ENCODE results near the gene NPPC. TPM values are rescaled to one million over a fixed set of nuclear protein-coding genes. Genes with fewer than 3 reads are reported as not detected.

The NPPC gene
- polyA plus RNA-seq, 6 donors from 2014 or later: not detected

- no peak for ATAC-seq (ENCODE audit: low read depth in 2 of 2)
- H3K36me3 Mint-ChIP-seq: no peaks in the 10 kb centered on the region
- peaks cover 4 to 16% (median 7%) of the 10 kb centered on the region in 3 donors for H3K4me1 Mint-ChIP-seq
- H3K4me3 Mint-ChIP-seq: peak overlapping the region in 1 of 8 donors; percentile 61
- peaks cover 0 to 5% (median 0%) of the 10 kb centered on the region in 3 donors for H3K27me3 Mint-ChIP-seq
- no peak for DNase-seq
- no peaks in the 10 kb centered on the region for H3K9me3 Mint-ChIP-seq
- no peak overlapping the region for H3K27ac Mint-ChIP-seq
These were observed 17.6 kb downstream of the NPPC start for GRCh38 chr2:231908584-231908983.

GRCh38 chr2:231907765-231908164 is 18.4 kb downstream of the NPPC start:
- Mint-ChIP-seq H3K9me3 (no peaks in the 10 kb centered on the region), H3K4me3 (no peak overlapping the region), H3K4me1 (peaks cover 4 to 16% (median 7%) of the 10 kb centered on the region in 3 donors), H3K27ac (no peak overlapping the region), H3K27me3 (peaks cover 0 to 5% (median 1%) of the 10 kb centered on the region in 3 donors), H3K36me3 (no peaks in the 10 kb centered on the region)
- ATAC-seq (ENCODE audit: low read depth in 2 of 2) (no peak), DNase-seq (no peak)

GRCh38 chr2:231905026-231905425 is 21.2 kb downstream of the NPPC start:
- H3K9me3 Mint-ChIP-seq: no peaks in the 10 kb centered on the region
- ATAC-seq (ENCODE audit: low read depth in 2 of 2) (no peak), DNase-seq (no peak)
- H3K36me3 Mint-ChIP-seq: no peaks in the 10 kb centered on the region
- H3K27ac Mint-ChIP-seq: no peak overlapping the region
- H3K4me3 Mint-ChIP-seq: peak overlapping the region in 1 of 8 donors; percentile 10
- H3K27me3 Mint-ChIP-seq: peaks cover 0 to 14% (median 6%) of the 10 kb centered on the region in 3 donors
- peaks cover 2 to 7% (median 3%) of the 10 kb centered on the region in 3 donors for H3K4me1 Mint-ChIP-seq

DNA sequence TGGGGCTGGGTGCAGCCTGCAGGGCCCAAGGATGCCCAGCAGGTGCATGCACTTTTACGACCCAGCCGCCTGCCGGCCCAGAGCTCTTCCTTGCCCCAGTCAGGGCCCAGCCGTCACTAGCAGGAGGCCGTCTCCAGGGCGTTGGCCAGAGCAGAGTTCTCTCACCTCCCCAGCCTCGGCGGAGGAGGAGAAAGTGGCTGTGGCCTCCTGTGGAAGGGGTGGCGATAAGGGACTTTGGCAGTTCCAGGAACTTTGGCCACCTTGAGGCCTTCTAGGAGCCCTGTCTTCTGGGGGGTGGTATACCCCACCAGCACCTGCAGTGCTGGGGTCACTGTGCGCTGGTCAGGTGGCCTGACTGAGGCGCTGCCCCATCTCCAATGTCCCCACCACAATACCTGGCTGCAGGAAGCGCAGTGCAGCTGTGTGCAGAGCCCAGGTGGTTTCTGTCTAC is 22.0 kb downstream of the NPPC start:
- Mint-ChIP-seq H3K4me3 (no peak overlapping the region), H3K36me3 (no peaks in the 10 kb centered on the region), H3K27ac (no peak overlapping the region), H3K27me3 (peaks cover 0 to 14% (median 6%) of the 10 kb centered on the region in 3 donors), H3K4me1 (peaks cover 0 to 3% (median 2%) of the 10 kb centered on the region in 3 donors), H3K9me3 (no peaks in the 10 kb centered on the region)
- DNase-seq (no peak), ATAC-seq (ENCODE audit: low read depth in 2 of 2) (no peak)

GRCh38 chr2:231902598-231902997 is 23.6 kb downstream of the NPPC start:
- no peaks in the 10 kb centered on the region for H3K9me3 Mint-ChIP-seq
- H3K27me3 Mint-ChIP-seq: peaks cover 0 to 14% (median 6%) of the 10 kb centered on the region in 3 donors
- peak overlapping the region in 1 of 6 donors; percentile 87 for H3K27ac Mint-ChIP-seq
- no peaks in the 10 kb centered on the region for H3K36me3 Mint-ChIP-seq
- DNase-seq (no peak), ATAC-seq (ENCODE audit: low read depth in 2 of 2) (no peak)
- peaks cover 0 to 3% (median 2%) of the 10 kb centered on the region in 3 donors for H3K4me1 Mint-ChIP-seq
- H3K4me3 Mint-ChIP-seq: peak overlapping the region in 1 of 8 donors; percentile 77

- Mint-ChIP-seq H3K9me3 (no peaks in the 10 kb centered on the region), H3K36me3 (no peaks in the 10 kb centered on the region), H3K4me1 (peaks cover 0 to 3% (median 2%) of the 10 kb centered on the region in 3 donors), H3K4me3 (no peak overlapping the region), H3K27ac (peak overlapping the region in 1 of 6 donors; percentile 31), H3K27me3 (peaks cover 0 to 14% (median 6%) of the 10 kb centered on the region in 3 donors)
- ATAC-seq (ENCODE audit: low read depth in 2 of 2) (no peak), DNase-seq (no peak)
These were observed 25.2 kb downstream of the NPPC start for GRCh38 chr2:231900972-231901371.

DNA sequence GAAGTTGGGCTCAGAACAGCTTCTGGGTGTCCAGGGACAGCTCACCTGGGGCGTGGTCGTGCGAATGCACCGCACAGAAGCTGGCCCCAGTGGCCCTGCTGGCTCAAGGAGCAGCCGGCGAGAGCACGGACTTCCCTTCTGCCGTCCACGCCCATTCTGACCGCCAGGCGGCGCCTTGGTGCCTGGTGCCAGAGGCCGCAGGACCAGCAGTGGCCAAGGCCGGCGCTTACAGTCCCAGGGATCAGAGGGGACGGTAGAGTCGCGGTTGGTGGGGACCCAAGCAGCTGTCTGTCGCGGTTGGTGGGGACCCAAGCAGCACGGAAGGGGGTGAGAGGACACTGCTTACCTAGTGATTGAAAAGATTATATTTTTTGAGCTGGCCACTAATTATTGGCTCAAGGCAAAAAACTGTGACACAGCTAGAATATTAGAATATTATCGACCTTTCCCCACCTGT is 25.7 kb downstream of the NPPC start:
- H3K9me3 Mint-ChIP-seq: no peaks in the 10 kb centered on the region
- peak overlapping the region in 1 of 8 donors; percentile 1 for H3K4me3 Mint-ChIP-seq
- H3K27me3 Mint-ChIP-seq: peaks cover 0 to 14% (median 6%) of the 10 kb centered on the region in 3 donors
- H3K36me3 Mint-ChIP-seq: no peaks in the 10 kb centered on the region
- DNase-seq (peak; percentile 29), ATAC-seq (ENCODE audit: low read depth in 2 of 2) (peak; percentile 23 to 43)
- no peak overlapping the region for H3K27ac Mint-ChIP-seq
- peaks cover 0 to 3% (median 2%) of the 10 kb centered on the region in 3 donors for H3K4me1 Mint-ChIP-seq

- no peaks in the 10 kb centered on the region for H3K4me1 Mint-ChIP-seq
- H3K4me3 Mint-ChIP-seq: peak overlapping the region in 1 of 8 donors; percentile 23
- no peaks in the 10 kb centered on the region for H3K36me3 Mint-ChIP-seq
- ATAC-seq (ENCODE audit: low read depth in 2 of 2): no peak
- no peak for DNase-seq
- peaks cover 0 to 5% (median 5%) of the 10 kb centered on the region in 3 donors for H3K27me3 Mint-ChIP-seq
- no peaks in the 10 kb centered on the region for H3K9me3 Mint-ChIP-seq
- no peak overlapping the region for H3K27ac Mint-ChIP-seq
These were observed 31.4 kb downstream of the NPPC start for GRCh38 chr2:231894566-231895380.

DNA sequence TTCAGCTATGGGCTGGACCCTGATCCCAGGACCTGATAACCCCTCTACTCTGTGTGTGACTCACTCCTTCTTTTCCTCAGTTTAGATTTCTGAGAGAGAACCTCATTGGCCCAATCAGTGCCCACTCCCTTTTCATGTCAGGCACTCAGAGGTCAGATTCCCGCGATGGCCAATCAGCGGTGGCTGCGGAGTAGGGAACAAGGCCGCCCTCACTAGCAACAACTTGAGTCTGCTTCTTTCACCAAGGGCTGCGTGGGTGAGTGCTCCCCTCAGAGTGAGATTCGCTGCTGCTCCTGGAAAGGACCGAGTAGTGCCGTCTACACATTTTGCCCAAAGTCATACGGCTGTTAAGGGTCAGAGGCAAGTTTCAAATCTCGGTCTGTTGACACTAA is 34.7 kb downstream of the NPPC start:
- H3K9me3 Mint-ChIP-seq: peaks cover 0 to 3% (median under 1%) of the 10 kb centered on the region in 7 donors
- peaks cover 13 to 24% (median 17%) of the 10 kb centered on the region in 3 donors for H3K27me3 Mint-ChIP-seq
- no peak for DNase-seq
- no peak overlapping the region for H3K27ac Mint-ChIP-seq
- H3K4me1 Mint-ChIP-seq: no peaks in the 10 kb centered on the region
- no peak overlapping the region for H3K4me3 Mint-ChIP-seq
- H3K36me3 Mint-ChIP-seq: no peaks in the 10 kb centered on the region
- ATAC-seq (ENCODE audit: low read depth in 2 of 2): no peak

DNA sequence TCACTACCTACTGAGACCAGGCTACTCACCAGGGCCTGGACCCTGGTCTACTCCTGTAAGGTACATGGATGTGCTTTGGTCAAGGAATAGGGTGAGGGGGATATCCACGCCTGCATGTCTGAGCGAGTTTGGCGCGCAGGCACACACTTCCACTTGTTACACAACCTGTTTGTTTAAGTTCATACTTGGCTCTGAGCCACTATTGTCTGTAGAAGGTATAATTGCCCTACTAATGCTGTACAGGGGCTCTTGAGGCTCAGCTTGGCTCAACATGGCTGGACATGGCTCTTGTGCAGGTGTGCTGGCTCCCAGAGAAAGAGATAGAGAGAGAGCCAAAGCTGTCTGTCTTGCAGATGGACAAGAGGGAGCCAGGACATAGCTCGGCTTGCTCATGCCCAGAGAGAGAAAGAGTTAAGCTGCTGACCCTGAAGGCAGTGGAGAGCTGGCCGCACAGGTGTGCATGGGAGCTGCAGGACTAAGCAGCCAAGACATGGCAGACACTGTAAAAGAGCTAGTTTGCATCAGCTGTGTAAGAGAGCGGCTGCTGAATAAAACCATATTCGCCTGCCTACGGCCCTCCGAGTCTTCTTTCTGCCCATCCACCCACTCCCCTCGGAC is 35.2 kb downstream of the NPPC start:
- Mint-ChIP-seq H3K4me3 (no peak overlapping the region), H3K4me1 (no peaks in the 10 kb centered on the region), H3K9me3 (peaks cover 0 to 8% (median 2%) of the 10 kb centered on the region in 7 donors), H3K36me3 (no peaks in the 10 kb centered on the region), H3K27me3 (peaks cover 17 to 29% (median 22%) of the 10 kb centered on the region in 3 donors), H3K27ac (no peak overlapping the region)
- ATAC-seq (ENCODE audit: low read depth in 2 of 2): no peak
- no peak for DNase-seq

GRCh38 chr2:231887756-231888155 is 38.4 kb downstream of the NPPC start:
- H3K4me1 Mint-ChIP-seq: no peaks in the 10 kb centered on the region
- peaks cover 0 to 16% (median 6%) of the 10 kb centered on the region in 7 donors for H3K9me3 Mint-ChIP-seq
- H3K27ac Mint-ChIP-seq: peak overlapping the region in 1 of 6 donors; percentile 93
- no peak for ATAC-seq (ENCODE audit: low read depth in 2 of 2)
- peaks cover 41 to 49% (median 41%) of the 10 kb centered on the region in 3 donors for H3K27me3 Mint-ChIP-seq
- DNase-seq: no peak
- no peaks in the 10 kb centered on the region for H3K36me3 Mint-ChIP-seq
- H3K4me3 Mint-ChIP-seq: no peak overlapping the region

GRCh38 chr2:231886071-231886681 is 40.0 kb downstream of the NPPC start:
- no peaks in the 10 kb centered on the region for H3K36me3 Mint-ChIP-seq
- DNase-seq: no peak
- H3K4me1 Mint-ChIP-seq: no peaks in the 10 kb centered on the region
- H3K4me3 Mint-ChIP-seq: no peak overlapping the region
- ATAC-seq (ENCODE audit: low read depth in 2 of 2): no peak
- peaks cover 0 to 16% (median 6%) of the 10 kb centered on the region in 7 donors for H3K9me3 Mint-ChIP-seq
- H3K27ac Mint-ChIP-seq: no peak overlapping the region
- peaks cover 44 to 56% (median 55%) of the 10 kb centered on the region in 3 donors for H3K27me3 Mint-ChIP-seq

GRCh38 chr2:231884438-231885140 is 41.6 kb downstream of the NPPC start:
- no peak overlapping the region for H3K27ac Mint-ChIP-seq
- H3K9me3 Mint-ChIP-seq: peaks cover 0 to 16% (median 7%) of the 10 kb centered on the region in 7 donors
- DNase-seq (no peak), ATAC-seq (ENCODE audit: low read depth in 2 of 2) (no peak)
- H3K4me3 Mint-ChIP-seq: no peak overlapping the region
- no peaks in the 10 kb centered on the region for H3K36me3 Mint-ChIP-seq
- H3K27me3 Mint-ChIP-seq: peaks cover 44 to 64% (median 50%) of the 10 kb centered on the region in 3 donors
- H3K4me1 Mint-ChIP-seq: no peaks in the 10 kb centered on the region

Measured in naive B cell (primary cell).